Sigmoid colon (tissue), 7 donors: ENCODE results near the gene TUBB6. TPM values are rescaled to one million over a fixed set of nuclear protein-coding genes. Genes with fewer than 3 reads are reported as not detected.

Experiments
- DNase-seq: peaks from one replicate; pipeline ENCODE4 v3.0.0-alpha.2; 2019
- H3K27ac ChIP-seq, 4 donors: fragments of 200-600 bp; sonication (generic); one replicate each; pipeline ENCODE4 v1.5.1; 2016 to 2019; ENCODE audit warnings: mild to moderate bottlenecking in 1 of 4
- H3K27me3 ChIP-seq, 3 donors: fragments of 200-600 bp; sonication (generic); one replicate each; pipeline ENCODE4 v1.5.1; 2019; ENCODE audit warnings: mild to moderate bottlenecking in 1 of 3
- H3K36me3 ChIP-seq, 4 donors: fragments of 200-600 bp; sonication (generic); one replicate each; pipeline ENCODE4 v1.5.1; 2016 to 2019
- H3K4me1 ChIP-seq, 4 donors: fragments of 200-600 bp; sonication (generic); one replicate each; pipeline ENCODE4 v1.5.1; 2017 to 2019
- H3K4me3 ChIP-seq, 4 donors: fragments of 200-600 bp; sonication (generic); one replicate each; pipeline ENCODE4 v1.5.1; 2017 to 2019; ENCODE audit warnings: mild to moderate bottlenecking in 2 of 4, moderate library complexity in 1 of 4
- H3K9me3 ChIP-seq, 4 donors: fragments of 200-600 bp in 3 of 4; sonication (generic) in 3 of 4; one replicate each; pipeline versions ENCODE4 v1.5.1 to v1.6.1; 2013 to 2019
- CTCF ChIP-seq, 4 experiments: fragments of 450-650 bp in 3 of 4; fragments of 200-600 bp in 1 of 4; IDR thresholded peaks; one replicate each; pipeline ENCODE4 v1.5.1; 2016 to 2019; ENCODE audit warnings: antibody characterized with exemption in 4 of 4, mild to moderate bottlenecking in 3 of 4, moderate library complexity in 2 of 4
- EP300 ChIP-seq, 4 donors: sonication (generic); formaldehyde crosslinking; IDR thresholded peaks; one replicate each; pipeline ENCODE4 v1.6.1; 2017; ENCODE audit warnings: antibody characterized with exemption in 4 of 4
- POLR2A ChIP-seq, 2 donors: fragments of 450-650 bp; IDR thresholded peaks; one replicate each; pipeline ENCODE4 v1.6.1; 2016; ENCODE audit warnings: antibody characterized with exemption in 2 of 2, mild to moderate bottlenecking in 2 of 2, moderate library complexity in 2 of 2
- POLR2AphosphoS5 ChIP-seq, 4 donors: sonication (generic); formaldehyde crosslinking; IDR thresholded peaks; one replicate each; pipeline ENCODE4 v1.6.1; 2017; ENCODE audit warnings: antibody characterized with exemption in 4 of 4
- WGBS, 2 donors: extraction: QIAGEN DNeasy Blood & Tissue Kit; methylation state at CpG; one replicate each; pipeline ENCODE4 v1.1.7; 2013; 5-methylcytosine and 5-hydroxymethylcytosine counted together
- intact Hi-C: fragments of 100-400 bp; cut with DNase I; formaldehyde crosslinking; loops from one replicate; pipeline ENCODE4 v1.15.1; 2023
- polyA plus RNA-seq, 3 donors: library from polyadenylated mRNA; stranded (reverse); fragments of 200-250 nt; gene quantifications; one replicate each; pipeline ENCODE4 v1.2.3, GENCODE V29; 2013
- total RNA-seq, 4 donors: library from RNA; depleted of rRNA; stranded (reverse); fragments of >200 nt; gene quantifications; one replicate each; pipeline ENCODE4 v1.1.0, GENCODE V29; 2016
- donor health status: healthy with polysubstance abuse.
- donor health status: Bipolar disorder and iron deficiency.
- donor health status: healthy.

Gene TUBB6
- total and polyA plus RNA-seq, 7 donors, result 19.2 to 445 (median 298) TPM

GRCh38 chr18:12334366-12334808 is 26.3 kb downstream of the TUBB6 start:
- WGBS, 2 donors, result 78 to 85% methylated on average over 2 of the region's 2 CpGs
- peak overlapping the region in 3 of 4 donors; percentile 22 to 71 (median 55) for H3K27ac ChIP-seq

GRCh38 chr18:12334863-12335262 is 26.8 kb downstream of the TUBB6 start:
- H3K27ac ChIP-seq, result peak overlapping the region in 3 of 4 donors; percentile 22 to 71 (median 55)

More at GRCh38 chr18:12334366-12334808, 26.3 kb downstream of the TUBB6 start:
- intact Hi-C loops, result no loop called here
- H3K27me3 ChIP-seq, result no peaks in the 10 kb centered on the region
- peaks cover 9 to 66% (median 17%) of the 10 kb centered on the region in 4 donors for H3K36me3 ChIP-seq
- H3K4me3 ChIP-seq, result no peak overlapping the region
- H3K9me3 ChIP-seq, result no peaks in the 10 kb centered on the region
- peak; percentile 80 for DNase-seq
- peaks cover 0 to 36% (median 30%) of the 10 kb centered on the region in 4 donors for H3K4me1 ChIP-seq
- TF ChIP-seq EP300 (IDR thresholded peaks at IDR 0.05), result no peak
- no peak for TF ChIP-seq POLR2A (IDR thresholded peaks at IDR 0.05)
- TF ChIP-seq CTCF (IDR thresholded peaks at IDR 0.05), result no peak
- no peak for TF ChIP-seq POLR2AphosphoS5 (IDR thresholded peaks at IDR 0.05)

GRCh38 chr18:12335503-12335902 is 27.5 kb downstream of the TUBB6 start:
- intact Hi-C loops, result no loop called here
- H3K9me3 ChIP-seq, result no peaks in the 10 kb centered on the region
- no peak overlapping the region for H3K4me3 ChIP-seq
- TF ChIP-seq POLR2AphosphoS5 (IDR thresholded peaks at IDR 0.05) (no peak), EP300 (IDR thresholded peaks at IDR 0.05) (no peak), POLR2A (IDR thresholded peaks at IDR 0.05) (no peak), CTCF (IDR thresholded peaks at IDR 0.05) (no peak)
- H3K36me3 ChIP-seq, result peaks cover 9 to 67% (median 19%) of the 10 kb centered on the region in 4 donors
- WGBS, 2 donors, result 82 to 95% methylated on average over 7 of the region's 7 CpGs
- no peaks in the 10 kb centered on the region for H3K27me3 ChIP-seq
- DNase-seq, result peak; percentile 46
- peaks cover 0 to 36% (median 30%) of the 10 kb centered on the region in 4 donors for H3K4me1 ChIP-seq
- peak overlapping the region; percentile 2 to 71 (median 38) for H3K27ac ChIP-seq

More at GRCh38 chr18:12334863-12335262, 26.8 kb downstream of the TUBB6 start:
- H3K4me1 ChIP-seq, result peaks cover 0 to 36% (median 30%) of the 10 kb centered on the region in 4 donors
- intact Hi-C loops, result no loop called here
- DNase-seq, result no peak
- no peaks in the 10 kb centered on the region for H3K27me3 ChIP-seq
- H3K36me3 ChIP-seq, result peaks cover 9 to 66% (median 16%) of the 10 kb centered on the region in 4 donors
- no peaks in the 10 kb centered on the region for H3K9me3 ChIP-seq
- no peak overlapping the region for H3K4me3 ChIP-seq
- TF ChIP-seq CTCF (IDR thresholded peaks at IDR 0.05) (no peak), EP300 (IDR thresholded peaks at IDR 0.05) (no peak), POLR2A (IDR thresholded peaks at IDR 0.05) (no peak), POLR2AphosphoS5 (IDR thresholded peaks at IDR 0.05) (no peak)
- 66 to 92% methylated on average over 2 of the region's 2 CpGs for whole genome bisulfite sequencing, 2 donors

GRCh38 chr18:12336171-12336613 is 28.2 kb downstream of the TUBB6 start:
- 75 to 77% methylated on average over 2 of the region's 2 CpGs for WGBS, 2 donors
- Histone ChIP-seq H3K36me3 (peaks cover 9 to 70% (median 20%) of the 10 kb centered on the region in 4 donors), H3K4me3 (no peak overlapping the region), H3K9me3 (no peaks in the 10 kb centered on the region), H3K4me1 (peaks cover 0 to 36% (median 30%) of the 10 kb centered on the region in 4 donors), H3K27me3 (no peaks in the 10 kb centered on the region), H3K27ac (peak overlapping the region in 1 of 4 donors; percentile 71)
- intact Hi-C loops, result no loop called here
- DNase-seq, result peak; percentile 27
- TF ChIP-seq POLR2AphosphoS5 (IDR thresholded peaks at IDR 0.05), result no peak
- TF ChIP-seq POLR2A (IDR thresholded peaks at IDR 0.05), result no peak
- TF ChIP-seq CTCF (IDR thresholded peaks at IDR 0.05), result no peak
- TF ChIP-seq EP300 (IDR thresholded peaks at IDR 0.05), result no peak
